Hematopoietic multipotent progenitor cell treated with erythropoietin and hydrocortisone succinate and interleukin-3 and kit ligand, for 8 days (in vitro differentiated cells): ENCODE results near the gene GPR161.
A peak's percentile ranks its signal among the peaks of the same experiment; 100 is the strongest.
"Not testable (repeated sequence)": the region's sequence is repeated elsewhere in the genome, so short reads cannot be mapped to it uniquely, and the experiment has no call there.

Experiments used
- DNase-seq: peaks from one replicate; pipeline ENCODE4 v3.0.0-alpha.2; 2015

GPR161 gene

GRCh38 chr1:168084396-168085231, 52.1 kb downstream of the GPR161 start:
- peak; percentile 76 for DNase-seq

GRCh38 chr1:168083456-168084325, 53.0 kb downstream of the GPR161 start:
- DNase-seq = no peak

- peak; percentile 90 for DNase-seq
Measured at GRCh38 chr1:168082008-168082876, 54.5 kb downstream of the GPR161 start.

GRCh38 chr1:168081373-168082007, 55.2 kb downstream of the GPR161 start:
- no peak for DNase-seq

- DNase-seq = no peak
Measured at GRCh38 chr1:168079761-168080160, 57.0 kb downstream of the GPR161 start.

GRCh38 chr1:168069384-168069783, 67.3 kb downstream of the GPR161 start:
- DNase-seq = no peak

GRCh38 chr1:168065506-168065905, 71.2 kb downstream of the GPR161 start:
- DNase-seq = peak; percentile 84

GRCh38 chr1:168064216-168064615, 72.5 kb downstream of the GPR161 start:
- no peak for DNase-seq

GRCh38 chr1:168057921-168058320, 78.8 kb downstream of the GPR161 start:
- no peak for DNase-seq

GRCh38 chr1:168057355-168057754, 79.4 kb downstream of the GPR161 start:
- no peak for DNase-seq

- not testable (repeated sequence) for DNase-seq
Measured at GRCh38 chr1:168056152-168056551, 80.6 kb downstream of the GPR161 start.

- DNase-seq = no peak
Measured at GRCh38 chr1:168054117-168054516, 82.6 kb downstream of the GPR161 start.

- no peak for DNase-seq
Measured at GRCh38 chr1:168053681-168054080, 83.0 kb downstream of the GPR161 start.

GRCh38 chr1:168050880-168051279, 85.8 kb downstream of the GPR161 start:
- DNase-seq = no peak

GRCh38 chr1:168050307-168050706, 86.4 kb downstream of the GPR161 start:
- no peak for DNase-seq

- no peak for DNase-seq
Measured at GRCh38 chr1:168045311-168045710, 91.4 kb downstream of the GPR161 start.

GRCh38 chr1:168042362-168042761, 94.4 kb downstream of the GPR161 start:
- no peak for DNase-seq

- no peak for DNase-seq
Measured at GRCh38 chr1:168035345-168035744, 101.4 kb downstream of the GPR161 start.

- DNase-seq = no peak
Measured at GRCh38 chr1:168032029-168032428, 104.7 kb downstream of the GPR161 start.

- no peak for DNase-seq
Measured at GRCh38 chr1:168031627-168032026, 105.1 kb downstream of the GPR161 start.

GRCh38 chr1:168031198-168031597, 105.5 kb downstream of the GPR161 start:
- DNase-seq = no peak
